GM19455 (cell line): ENCODE measurements around the gene ANKRD12.

Source experiments
- ATAC-seq: cut with Tn5 transposase; IDR thresholded peaks from one replicate; pipeline ENCODE4 v1.9.1; 2021; ENCODE audit not compliant: unreplicated experiment

Gene ANKRD12

DNA sequence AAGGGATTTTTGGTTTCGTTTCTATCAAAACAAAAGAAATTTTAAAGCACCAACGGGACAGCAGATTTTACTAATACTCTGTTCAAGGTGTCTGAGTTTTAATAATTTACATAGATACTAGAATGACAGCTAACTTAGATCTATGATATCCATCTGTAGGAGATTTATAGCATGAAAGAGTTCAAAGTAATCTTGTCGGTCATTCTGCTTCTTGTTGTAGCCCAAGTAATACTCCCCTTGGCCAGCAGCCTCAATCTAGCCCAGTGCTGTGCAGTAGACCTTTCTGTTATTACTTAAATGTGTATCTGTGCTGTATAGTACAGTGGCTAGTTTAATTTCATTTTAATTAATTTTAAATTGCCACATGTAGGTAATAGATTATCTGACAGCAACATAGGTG is 44.7 kb downstream of the ANKRD12 start:
- ATAC-seq, result no peak

DNA sequence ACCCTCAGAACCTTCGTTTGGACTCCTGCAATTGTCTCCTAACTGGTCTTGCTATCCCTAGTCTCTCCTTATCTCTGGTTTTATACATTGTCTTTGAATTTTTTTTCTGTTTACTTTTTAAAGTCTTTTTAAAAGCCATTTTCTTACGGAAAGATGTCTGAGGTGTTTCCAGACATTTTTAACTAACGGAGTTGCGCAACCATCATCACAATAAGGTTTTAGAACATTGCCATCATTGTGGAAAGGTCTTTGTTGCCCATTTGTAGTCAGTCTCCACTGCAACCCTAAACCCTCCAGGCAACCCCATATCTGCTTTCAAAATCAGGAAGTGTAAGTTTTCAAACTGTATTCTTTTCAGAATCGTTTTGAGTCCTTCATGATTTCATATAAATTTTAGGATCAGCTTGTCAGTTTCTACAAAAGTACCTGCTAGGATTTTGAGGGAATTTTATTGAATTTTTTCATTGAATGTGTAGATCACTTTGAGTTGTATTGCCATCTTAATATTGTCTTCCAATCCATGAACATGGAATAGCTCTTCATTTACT is 46.3 kb downstream of the ANKRD12 start:
- ATAC-seq, result no peak

DNA sequence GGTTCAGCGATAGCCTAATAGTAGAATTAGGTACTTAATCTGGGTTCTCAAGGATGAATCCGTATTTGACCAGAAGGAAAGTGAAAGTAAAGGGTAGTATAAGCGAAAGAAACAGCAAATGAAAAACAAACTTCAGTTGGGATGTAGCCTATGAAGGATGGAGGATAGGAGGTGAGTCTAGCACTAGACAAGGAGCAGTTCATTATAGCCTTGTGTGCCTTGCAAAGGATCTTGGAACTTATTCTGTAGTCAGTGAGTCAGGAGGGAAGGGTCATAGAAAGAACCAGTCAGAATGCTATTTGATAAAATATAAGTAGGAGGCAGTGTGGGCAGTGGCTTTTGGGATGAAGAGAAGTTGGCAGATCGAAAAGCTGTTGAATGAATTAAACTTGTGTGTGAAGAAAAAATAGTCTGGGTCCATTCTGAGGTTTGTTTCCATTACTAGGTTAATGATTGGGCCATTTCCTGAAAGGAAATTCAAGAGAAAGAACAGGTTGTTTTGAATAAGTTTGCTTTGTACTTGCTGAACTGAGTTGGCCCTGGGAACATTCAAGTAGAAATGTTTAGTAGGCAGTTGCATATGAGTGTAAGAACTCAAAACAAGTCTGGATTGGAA is 48.5 kb downstream of the ANKRD12 start:
- no peak for ATAC-seq

DNA sequence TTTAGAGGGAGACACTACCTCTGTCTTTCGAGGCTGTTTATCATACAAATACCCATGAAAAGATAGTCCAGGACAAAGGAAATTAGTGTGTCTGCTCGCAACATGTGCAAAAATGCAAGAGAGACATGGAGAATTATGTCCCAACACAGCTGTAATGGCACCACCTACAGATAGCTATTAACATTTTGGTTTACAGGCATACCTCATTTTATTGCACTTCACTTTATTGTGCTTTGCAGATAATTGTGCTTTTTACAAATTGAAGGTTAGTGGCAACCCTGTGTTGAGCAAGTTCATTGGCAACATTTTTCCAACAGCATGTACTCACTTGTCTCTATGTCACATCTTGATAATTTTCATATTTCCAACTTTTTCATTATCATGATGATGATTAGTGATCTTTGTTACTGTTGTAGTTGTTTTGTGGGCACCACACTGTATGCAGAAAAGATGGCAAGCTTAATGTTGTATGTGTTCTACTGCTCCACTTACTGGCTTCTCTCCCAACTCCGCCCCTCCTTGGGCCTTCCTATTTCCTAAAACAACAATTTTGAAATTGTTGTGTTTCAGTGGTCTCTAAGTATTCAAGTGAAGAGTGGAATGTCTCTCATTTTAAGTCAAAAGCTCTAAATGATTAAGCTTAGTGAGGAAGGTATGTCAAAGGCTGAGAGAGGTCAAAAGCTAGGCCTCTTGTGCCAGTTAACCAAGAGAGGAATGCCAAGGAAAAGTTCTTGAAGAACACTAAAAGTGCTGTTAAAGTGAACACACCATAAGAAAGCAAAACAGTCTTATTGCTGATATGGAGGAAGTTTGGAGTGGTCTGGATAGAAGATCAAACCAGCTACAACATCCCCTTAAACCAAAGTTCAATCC is 52.0 kb downstream of the ANKRD12 start:
- ATAC-seq, result no peak

DNA sequence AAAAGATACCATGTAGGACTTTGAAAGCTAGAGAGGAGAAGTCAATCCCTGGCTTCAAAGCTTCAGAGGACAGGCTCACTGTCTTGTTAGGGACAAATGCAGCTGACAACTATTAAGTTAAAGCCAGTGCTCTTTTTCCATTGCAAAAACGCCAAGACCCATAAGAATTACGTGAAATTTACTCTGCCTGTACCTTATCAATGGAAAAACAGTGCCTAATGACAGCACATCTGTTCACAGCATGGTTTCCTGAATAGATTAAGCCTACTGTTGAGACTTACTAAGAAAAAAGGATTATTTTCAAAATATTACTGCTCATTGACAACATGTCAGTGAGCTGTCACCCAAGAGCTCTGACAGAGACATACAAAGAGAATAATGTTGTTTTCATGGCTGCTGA is 52.9 kb downstream of the ANKRD12 start:
- ATAC-seq, result no peak

DNA sequence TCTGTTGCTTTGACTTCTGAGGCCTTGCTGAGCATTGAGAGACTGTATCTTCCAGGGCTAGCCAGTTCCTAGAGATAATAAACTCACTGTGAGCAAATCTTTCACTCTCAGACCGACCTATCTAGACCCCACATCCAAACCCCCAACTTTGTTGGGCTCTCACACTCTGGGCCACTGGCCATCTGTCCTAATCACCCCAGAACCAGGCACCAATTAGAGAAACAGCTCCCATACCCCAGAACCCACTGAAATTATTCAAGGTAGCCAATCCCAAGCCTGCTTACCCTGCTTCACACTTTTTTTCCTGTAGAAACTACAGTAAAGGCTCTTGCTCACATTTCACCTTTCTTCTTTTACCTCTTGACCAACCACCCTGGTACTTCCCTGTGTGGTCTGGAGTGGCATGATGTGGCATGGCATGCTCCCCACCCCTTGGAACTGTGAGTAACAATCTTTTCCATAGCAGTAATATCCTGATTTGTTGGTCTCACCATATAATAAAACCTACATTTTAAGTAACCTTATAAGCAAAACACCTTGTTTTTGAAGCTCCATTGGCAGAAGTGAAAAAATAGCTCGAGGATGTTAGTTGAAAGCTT is 55.2 kb downstream of the ANKRD12 start:
- no peak for ATAC-seq

DNA sequence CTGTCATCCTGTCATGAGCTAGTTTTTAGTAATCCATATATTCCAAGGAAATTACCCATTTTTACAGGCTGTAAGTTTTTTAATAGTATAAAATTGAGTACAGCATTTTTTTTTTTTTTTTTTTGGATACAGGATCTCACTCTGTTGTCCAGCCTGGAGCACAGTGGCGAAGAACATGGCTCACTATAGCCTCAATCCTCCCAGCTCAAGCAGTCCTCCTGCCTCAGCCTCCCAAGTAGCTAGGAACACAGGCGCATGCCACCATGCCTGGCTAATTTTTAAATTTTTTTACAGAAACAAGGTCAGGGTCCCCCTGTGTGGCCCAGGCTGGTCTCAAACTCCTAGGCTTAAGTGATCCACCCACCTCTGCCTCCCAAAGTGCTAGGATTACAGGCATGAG is 56.5 kb downstream of the ANKRD12 start:
- ATAC-seq, result no peak

DNA sequence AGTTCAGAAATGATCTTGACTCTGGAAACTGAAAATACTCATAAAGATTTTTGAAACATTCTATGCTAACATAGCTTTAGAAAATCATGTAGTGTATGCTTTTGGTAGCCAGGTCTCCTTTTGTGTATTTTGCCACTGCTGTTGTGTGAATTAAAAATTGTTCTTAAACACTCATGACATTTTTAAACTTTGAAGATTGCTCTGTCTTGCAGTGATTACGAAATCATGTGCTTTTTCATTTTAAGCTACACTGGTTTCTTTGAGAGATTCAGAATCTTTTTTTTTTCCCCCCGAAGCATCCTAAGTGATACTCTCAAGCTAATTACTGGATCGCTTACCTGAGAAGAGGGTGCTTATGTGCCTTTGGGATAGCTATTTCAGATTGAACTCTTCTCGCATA is 60.0 kb downstream of the ANKRD12 start:
- ATAC-seq, result no peak

DNA sequence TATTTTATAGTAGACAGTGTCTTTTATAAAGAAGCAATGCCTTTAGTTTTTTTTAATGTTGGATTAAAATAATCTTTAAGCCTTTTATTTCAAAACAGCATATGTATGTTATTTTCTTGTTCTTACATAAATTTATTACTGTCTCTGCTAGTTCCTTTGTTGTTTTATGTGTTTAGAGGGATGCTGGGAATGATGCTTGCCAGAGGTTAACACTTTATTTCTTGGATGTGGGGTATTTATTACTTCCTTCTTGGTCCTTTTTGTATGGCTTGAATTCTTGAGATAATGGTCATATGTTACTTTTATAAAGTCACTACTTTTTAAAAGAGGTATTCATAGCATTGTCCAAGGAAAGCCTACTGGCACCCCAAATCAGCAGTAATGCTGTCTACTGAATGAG is 63.1 kb downstream of the ANKRD12 start:
- ATAC-seq, result no peak

DNA sequence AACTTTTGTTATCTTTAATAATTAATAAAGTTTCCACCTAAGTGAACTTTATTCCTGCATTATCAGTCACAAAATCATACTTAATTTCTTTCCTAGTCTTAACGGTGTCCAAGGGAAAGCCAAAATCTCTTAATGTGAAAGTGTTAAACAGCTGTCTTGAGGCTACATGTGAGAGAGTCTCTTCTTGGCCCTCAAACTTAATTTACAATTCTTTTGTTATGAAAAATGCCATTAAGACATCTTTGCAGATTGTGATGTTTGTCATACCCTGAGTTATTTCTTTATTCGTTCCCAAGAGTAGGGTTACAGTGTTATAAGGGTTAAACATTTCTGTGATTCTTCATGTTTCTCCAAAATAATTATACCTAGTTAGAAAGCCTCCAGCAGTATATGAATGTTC is 64.6 kb downstream of the ANKRD12 start:
- ATAC-seq, result no peak

DNA sequence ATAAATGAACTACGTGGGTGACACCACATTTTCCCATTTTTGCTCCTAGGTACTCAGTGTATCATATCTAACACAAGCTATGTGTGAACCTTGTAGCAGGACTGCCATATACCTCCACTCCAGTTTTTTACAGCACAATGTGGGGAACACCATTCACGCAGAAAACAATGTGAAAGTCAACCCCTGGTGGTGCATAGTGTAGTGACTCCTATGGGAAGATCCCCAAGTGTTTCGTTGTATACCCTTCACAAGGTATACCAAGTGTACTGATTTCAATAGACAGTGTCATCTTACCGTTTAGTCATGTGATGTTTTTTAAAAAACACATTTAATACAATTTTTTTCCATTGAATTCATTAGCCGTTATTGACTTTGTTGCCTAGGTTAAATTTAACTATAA is 68.1 kb downstream of the ANKRD12 start:
- no peak for ATAC-seq

DNA sequence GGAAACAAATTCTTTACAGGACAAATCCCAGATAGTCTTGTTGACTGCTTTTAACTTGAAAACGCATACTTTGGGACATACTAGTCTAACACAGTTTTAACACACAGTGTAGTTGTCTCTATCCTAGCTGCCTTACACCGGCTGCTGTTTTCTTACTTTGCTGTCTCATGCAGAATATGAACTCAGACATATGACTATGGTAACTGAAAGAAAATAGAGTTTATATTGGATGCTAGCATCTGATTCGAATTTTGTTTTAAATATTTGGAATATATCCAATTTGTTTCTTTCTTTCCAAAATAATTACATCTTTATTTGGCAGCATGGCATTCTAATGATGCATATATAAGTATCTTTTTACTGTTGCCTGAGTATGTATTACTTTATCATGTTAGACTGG is 69.8 kb downstream of the ANKRD12 start:
- ATAC-seq, result no peak

DNA sequence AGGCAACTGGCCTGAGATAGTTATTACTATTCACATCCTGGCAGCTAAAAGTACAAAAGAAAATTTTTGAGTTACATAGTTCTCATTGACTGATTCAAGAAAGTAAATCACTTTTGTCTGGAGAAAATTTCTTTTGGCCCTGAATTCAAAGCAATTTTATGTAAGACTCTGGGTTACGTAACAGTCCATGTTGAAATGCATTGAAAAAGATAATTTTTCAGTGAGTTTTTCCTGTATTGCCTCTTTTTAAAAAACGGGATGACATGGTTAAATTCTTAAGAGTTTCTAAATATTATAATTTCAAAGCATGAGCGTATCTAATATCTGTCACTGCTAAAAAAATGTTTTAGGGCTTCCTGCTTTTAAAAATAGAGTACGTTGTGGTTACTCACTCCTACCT is 72.7 kb downstream of the ANKRD12 start:
- ATAC-seq, result no peak

DNA sequence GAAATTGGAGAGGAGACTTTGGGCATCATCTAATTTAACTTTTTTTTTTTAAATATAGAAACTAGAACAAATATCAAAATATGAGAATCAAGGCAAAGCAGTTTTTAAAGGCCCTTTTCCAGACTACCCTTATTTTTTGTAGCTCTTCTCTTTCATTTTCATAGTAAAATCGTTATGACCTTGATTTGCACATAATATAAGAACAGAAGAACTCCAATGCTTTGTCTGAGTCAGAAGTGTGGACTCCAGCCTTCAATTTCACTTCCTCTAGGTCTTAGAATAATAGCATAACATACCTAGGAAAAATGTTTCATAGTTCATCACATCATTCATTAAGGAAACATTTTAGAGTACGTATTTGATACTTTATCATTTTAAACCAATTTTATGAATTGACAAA is 74.4 kb downstream of the ANKRD12 start:
- no peak for ATAC-seq

DNA sequence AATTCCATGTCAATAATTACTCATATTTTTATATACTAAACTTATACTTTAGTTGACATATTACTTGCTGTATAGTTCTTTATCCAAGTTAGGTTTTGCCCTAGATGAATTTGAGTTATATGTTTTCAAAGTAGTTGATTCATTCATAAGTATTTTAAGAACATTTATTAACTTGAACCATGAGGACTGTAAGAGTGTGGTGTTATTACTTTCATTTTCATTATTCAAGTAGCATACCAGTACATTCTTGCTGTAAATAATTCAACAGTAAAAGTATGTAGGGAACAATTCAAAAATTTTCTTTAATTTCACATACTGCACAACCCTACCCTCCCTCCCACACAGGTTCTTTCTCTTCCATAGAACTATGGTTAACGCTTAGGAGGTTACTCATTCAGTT is 75.4 kb downstream of the ANKRD12 start:
- ATAC-seq, result no peak

DNA sequence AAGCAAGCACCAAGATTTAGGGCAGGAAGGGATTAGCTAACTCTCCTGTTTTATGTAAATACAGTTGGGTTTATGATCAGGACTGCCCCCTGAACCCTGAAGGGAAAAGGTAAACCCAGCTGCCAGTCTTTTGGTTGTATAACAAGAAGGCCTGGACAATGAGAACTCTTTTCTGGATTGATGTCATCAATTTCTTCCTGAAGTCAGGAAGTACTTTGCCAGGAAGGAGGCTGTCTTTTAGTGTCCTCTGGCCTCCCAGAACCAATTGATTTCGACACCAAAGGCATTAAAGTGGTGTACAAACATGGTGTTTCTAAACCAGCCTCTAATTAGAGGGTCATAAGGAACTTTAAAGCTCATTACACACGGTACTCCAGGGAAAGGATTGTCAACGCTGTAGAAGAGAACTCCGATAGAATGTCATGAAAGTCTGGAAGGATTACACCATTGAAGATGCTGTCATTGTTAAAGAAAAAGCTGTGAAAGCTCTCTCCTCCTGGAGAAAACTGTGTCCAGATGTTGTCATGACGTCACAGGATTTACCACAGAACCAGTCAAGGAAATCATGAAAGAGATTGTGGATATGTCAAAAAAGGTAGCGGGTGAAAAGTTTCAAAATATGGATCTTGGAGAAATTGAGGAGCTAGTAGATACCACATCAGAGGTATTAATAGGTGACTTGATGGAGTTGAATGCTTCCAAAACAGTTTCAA is 78.8 kb downstream of the ANKRD12 start:
- ATAC-seq, result no peak

DNA sequence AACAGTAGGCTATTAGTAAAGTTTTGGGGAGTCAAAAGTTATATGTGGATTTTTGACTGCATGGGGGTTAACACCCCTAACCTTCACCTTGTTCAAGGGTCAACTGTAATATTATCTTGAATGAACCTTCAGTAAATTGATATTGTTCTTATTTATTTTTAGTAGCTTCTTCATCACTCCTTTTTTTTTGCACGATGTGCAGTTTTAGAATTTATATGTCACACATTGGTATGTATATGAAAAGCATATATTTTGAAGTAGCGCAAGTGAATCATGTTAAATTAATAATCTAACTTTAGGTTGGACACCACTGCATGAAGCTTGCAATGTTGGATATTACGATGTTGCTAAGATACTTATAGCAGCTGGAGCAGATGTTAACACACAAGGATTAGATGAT is 79.9 kb downstream of the ANKRD12 start:
- ATAC-seq, result no peak

DNA sequence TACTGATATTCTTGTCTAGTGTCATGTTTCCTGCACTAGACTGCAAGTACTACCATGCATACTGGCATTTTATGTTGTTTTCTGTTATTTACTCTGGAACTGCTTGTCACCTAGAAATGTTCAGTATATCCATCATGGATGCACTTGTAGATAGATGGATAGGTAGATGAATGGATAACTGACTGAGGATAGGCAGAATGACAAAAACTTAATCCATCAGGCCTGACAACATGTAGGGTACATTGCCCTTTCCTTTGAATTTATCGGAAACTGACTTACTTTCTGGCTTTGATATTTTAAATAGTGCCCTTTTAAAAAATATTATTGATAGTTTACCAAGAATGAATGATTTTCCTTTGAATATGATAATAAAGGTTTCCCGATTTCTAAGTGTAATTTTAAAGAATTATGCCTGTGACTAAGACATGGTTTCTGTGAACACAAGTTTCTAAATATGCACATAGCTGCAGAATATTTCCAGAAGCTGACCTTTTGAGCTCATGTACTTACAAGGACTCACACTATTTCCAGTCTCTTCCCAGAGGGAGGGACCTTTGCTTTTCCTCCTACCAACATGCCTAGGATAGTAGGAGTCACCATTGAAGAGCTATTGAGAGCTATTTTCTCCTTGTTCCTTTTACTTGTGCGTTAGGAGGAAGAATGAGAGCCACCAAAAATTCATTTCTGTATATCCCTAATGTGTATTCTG is 81.3 kb downstream of the ANKRD12 start:
- ATAC-seq, result no peak

DNA sequence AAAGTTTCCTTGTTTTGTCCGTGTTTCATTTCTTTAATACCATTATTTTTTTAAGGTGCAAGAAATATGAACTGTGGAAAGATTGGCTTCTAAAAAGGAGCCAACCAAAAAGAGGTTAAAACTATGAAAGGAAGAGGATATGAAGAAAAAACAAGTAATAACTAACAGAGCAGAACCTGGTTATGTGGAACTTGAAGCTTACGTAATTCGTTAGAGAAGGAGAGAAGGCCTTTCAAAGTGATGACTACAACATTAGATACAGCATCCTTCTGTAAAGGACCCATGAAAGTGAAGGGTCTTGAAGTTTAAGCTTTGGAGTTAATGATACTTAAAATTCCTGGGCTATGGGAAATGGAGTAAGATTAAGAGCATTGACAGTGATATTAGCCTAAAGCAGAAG is 84.5 kb downstream of the ANKRD12 start:
- no peak for ATAC-seq

DNA sequence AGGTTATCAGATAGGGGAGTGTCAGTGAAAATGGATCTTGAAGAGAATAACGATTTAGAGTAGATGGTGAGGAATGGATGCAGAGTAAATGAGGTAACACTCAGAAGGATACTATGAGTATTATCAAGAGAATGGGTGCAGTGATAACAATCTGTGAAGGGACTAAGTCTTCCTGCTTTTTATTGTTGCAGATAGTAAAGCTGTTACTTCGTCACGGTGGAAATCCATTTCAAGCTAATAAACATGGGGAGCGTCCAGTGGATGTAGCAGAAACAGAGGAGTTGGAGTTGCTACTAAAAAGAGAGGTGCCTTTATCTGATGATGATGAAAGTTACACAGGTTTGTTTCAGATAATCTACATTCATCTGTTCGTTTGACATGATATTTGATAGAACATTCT is 85.1 kb downstream of the ANKRD12 start:
- ATAC-seq, result no peak

DNA sequence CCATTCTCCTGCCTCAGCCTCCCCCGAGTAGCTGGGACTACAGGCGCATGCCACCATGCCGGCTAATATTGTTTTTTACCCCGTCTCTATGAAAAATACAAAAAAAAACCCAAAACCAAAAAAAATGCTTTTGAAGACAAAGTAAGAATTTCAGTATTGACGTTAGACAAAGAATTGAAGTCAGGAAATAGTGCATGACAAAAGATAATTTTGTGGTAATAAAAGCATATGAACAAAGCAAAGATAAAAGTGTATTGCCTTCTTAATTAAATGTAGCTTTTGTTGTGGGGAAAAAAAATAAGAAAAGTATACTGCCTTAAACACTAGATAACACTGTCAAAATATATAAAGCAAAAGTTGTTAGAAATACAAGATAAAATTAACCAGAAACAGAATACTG is 86.8 kb downstream of the ANKRD12 start:
- ATAC-seq, result no peak
